Fibroblast of villous mesenchyme (primary cell): ENCODE results near the gene ETV7. TPM values are rescaled to one million over a fixed set of nuclear protein-coding genes. Genes with fewer than 3 reads are reported as not detected.

ENCODE experiments used
- DNase-seq: peaks from one replicate; pipeline ENCODE4 v3.0.0-alpha.2; 2010; ENCODE audit warnings: low read depth
- H3K4me3 ChIP-seq: 2 replicates; pipeline ENCODE4 v1.5.1; 2011; ENCODE audit warnings: low read depth, mild to moderate bottlenecking, low read length
- total RNA-seq: library from RNA; depleted of rRNA; stranded (reverse); fragments of >200 nt; gene quantifications from 2 replicates; pipeline ENCODE4 v1.2.3, GENCODE V29; 2012
- TF ChIP-seq, protein P1 (sequence below): IDR thresholded peaks from 2 replicates; pipeline ENCODE4 v1.5.1; 2012; ENCODE audit warnings: low read depth, mild to moderate bottlenecking, low read length; ENCODE audit not compliant: insufficient read depth

Gene ETV7
- total RNA-seq, 1 donor = 0.86 TPM

DNA sequence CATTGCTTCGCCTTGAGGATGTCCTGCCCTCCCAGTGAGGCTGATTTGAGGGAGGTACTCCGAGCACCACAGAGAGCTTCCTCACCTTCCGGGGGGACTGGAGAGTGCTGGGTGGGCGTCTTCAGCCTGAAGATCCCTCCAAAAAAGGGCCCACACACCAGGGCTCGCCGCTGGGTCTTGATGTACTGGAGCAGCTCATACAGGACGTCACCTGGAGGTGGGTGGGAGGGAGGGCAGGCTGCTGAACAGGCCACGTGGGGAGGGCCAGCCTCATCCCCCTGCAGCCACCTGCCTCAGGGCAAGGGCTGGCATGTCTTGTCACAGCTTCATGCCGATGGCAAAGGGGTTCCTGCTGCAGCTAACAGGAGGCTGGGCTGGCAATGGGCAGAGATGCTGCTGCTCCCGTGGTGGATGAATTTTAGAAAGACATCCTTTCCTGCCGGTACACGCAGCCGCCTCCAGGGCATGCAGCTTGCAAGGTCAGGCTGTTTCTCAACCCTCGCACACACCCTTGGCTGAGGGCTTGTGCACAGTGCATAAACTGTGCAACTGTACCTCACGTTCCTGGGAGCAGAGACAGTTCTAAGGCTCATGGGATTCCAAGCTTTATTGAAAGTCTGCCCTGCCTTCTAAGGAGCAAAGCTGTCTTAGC, 14.0 kb downstream of the ETV7 start:
- DNase-seq = no peak
- no peak overlapping the region for H3K4me3 ChIP-seq
- TF ChIP-seq, protein P1, sequence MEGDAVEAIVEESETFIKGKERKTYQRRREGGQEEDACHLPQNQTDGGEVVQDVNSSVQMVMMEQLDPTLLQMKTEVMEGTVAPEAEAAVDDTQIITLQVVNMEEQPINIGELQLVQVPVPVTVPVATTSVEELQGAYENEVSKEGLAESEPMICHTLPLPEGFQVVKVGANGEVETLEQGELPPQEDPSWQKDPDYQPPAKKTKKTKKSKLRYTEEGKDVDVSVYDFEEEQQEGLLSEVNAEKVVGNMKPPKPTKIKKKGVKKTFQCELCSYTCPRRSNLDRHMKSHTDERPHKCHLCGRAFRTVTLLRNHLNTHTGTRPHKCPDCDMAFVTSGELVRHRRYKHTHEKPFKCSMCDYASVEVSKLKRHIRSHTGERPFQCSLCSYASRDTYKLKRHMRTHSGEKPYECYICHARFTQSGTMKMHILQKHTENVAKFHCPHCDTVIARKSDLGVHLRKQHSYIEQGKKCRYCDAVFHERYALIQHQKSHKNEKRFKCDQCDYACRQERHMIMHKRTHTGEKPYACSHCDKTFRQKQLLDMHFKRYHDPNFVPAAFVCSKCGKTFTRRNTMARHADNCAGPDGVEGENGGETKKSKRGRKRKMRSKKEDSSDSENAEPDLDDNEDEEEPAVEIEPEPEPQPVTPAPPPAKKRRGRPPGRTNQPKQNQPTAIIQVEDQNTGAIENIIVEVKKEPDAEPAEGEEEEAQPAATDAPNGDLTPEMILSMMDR = no peak

DNA sequence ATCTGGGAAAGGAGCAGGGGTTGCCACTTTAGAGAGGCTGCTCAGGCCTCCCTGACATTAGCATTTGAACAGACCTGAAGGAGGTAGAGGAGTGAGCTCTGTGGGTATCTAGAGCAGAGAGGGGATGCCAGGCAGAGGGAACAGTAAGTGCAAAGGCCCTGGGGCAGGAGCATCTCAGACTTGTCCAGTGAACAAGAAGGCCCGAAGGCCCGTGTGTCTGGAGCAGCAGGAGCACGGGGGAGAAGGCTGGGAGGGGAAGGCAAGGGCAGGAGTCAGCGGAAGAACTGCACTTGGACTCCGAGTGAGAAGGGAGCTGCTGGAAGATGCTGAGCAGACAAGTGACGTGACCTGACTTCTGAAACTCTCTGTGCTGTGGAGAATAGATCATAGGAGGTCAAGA, 15.4 kb downstream of the ETV7 start:
- TF ChIP-seq, protein P1 = no peak
- H3K4me3 ChIP-seq = no peak overlapping the region
- no peak for DNase-seq

- TF ChIP-seq, protein P1 = no peak
- no peak for DNase-seq
- no peak overlapping the region for H3K4me3 ChIP-seq
Observed at GRCh38 chr6:36371211-36371610, 16.3 kb downstream of the ETV7 start.

GRCh38 chr6:36370638-36371037, 16.8 kb downstream of the ETV7 start:
- TF ChIP-seq, protein P1 = no peak
- H3K4me3 ChIP-seq = no peak overlapping the region
- no peak for DNase-seq

DNA sequence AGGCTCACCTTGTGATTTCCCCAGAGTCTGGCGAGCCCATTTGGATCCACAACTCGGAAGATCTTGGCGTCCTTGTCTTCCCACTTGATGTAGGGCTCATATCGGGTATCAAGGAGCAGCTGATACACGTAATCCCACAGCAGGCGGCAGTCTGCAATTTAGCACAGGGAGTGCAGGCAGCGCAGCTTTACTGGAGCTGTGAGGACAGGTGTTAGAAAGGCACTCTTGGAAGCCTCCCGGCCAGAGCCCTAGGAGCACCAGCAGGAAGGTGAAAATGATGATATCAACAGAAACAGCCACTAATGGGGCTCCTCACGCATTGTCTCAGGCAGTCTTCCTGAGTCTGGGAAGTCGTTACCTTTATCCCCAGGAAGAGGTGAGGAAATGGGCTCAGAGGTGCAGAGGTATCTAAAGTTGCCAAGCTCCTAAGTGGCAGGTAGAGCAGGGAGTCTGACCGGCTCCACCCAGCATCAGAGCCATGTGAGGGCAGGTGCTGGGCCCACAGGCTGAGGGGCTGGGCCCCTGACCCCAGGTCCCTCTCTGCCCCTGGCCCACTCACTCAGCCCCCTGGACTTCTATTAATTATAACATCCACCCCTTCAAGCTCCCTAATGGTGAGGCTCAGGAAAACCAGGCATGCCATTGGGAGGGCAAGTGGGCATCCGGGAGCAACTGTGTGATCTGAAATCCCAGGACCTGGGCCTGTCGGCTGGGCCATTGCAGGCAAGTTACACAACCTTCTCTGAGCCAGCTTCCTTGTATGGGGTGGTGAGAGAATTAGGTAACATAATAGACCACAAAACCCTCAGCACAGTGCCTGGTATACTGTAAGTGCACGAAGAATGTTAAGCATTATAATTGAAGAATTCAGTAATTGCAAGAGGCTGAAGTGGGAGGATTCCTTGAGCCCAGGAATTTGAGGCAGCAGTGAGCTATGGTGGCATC, 18.3 kb downstream of the ETV7 start:
- TF ChIP-seq, protein P1 = no peak
- peak; percentile 73 for DNase-seq
- H3K4me3 ChIP-seq = no peak overlapping the region

DNA sequence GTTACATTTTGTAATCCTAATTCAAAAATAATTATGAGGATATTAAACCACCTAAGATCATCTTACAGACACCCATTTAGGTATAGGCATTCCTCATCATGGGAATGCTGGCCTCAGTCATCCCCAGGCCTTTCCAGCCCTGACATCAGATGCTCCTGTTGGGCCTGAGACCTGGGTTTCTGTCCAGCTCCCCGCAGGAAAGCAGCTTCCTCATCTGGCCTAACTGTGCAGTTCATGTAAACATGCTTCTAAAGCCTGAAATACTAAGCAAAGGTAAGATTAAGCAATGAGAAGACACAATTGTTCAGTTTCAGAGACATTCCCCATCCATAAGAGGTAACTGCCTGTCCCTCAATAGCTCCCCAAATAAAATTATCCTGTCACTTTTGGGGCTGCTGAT, 19.0 kb downstream of the ETV7 start:
- no peak overlapping the region for H3K4me3 ChIP-seq
- TF ChIP-seq, protein P1 = no peak
- DNase-seq = no peak
